Endothelial cell of hepatic sinusoid (primary cell): Measurements from ENCODE around the gene CERKL.

Experiments used
- in situ Hi-C: cut with HindIII; loops from 2 replicates; pipeline ENCODE4 v1.10.0; 2017; ENCODE audit warnings: low sequenced_read_pairs

Gene CERKL

DNA sequence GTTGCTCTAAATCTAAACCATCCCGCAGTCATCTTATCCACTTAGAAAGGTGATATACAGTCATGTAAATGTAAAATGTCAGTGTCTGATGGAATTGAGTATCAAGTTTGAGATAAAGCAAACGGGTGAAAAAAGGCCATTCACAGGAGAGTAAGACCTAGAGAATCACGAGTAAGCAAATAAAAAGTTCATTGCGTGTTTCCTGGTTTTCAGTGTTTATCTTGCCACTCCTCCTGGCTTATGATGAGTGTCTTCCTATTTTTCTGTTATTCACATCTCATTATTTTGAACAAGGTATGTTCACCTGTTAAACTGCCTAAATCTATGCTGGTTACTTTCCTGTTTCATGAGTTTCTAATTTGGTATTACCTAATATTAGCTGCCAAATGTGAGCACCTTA is 130.9 kb downstream of the CERKL start:
- in situ Hi-C loops = no loop called here

DNA sequence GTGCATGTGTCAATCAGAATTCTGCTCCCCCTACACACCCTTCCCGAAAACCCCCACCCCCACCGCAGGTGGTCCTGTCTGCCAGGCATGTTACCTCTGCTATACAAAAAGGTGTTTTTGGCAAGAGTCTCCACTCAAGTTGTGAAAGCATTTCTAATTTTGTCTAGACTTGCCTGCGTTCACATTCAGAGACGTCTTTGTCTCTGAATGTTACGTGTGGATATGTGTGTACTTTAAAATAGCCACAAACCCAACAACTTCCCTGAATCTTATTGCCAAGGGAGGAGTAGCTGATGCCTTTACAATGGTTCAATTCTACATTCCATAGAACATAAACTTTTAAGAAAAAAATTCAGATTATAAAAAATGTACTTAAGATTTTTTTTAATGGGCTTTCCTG is 133.1 kb downstream of the CERKL start:
- in situ Hi-C loops = no loop called here

DNA sequence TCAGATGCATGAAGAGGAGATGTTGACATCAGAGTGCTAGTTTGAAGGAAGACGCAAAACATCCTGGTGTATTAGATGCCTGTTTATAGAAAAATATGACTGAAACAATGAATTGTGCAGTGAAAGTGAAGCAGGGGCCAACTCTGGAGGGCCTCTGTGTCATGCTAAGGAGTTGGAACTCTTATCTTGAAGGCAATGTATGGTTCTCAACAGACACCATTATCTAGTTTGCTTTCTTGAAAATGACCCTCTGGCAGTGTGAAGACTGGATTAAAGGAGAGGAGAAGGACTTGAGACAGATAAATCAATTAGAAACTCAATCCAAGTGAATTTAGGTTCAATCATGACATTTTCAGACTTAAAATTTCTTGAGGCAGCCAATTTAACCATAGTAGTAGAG is 136.7 kb downstream of the CERKL start:
- in situ Hi-C loops = no loop called here

DNA sequence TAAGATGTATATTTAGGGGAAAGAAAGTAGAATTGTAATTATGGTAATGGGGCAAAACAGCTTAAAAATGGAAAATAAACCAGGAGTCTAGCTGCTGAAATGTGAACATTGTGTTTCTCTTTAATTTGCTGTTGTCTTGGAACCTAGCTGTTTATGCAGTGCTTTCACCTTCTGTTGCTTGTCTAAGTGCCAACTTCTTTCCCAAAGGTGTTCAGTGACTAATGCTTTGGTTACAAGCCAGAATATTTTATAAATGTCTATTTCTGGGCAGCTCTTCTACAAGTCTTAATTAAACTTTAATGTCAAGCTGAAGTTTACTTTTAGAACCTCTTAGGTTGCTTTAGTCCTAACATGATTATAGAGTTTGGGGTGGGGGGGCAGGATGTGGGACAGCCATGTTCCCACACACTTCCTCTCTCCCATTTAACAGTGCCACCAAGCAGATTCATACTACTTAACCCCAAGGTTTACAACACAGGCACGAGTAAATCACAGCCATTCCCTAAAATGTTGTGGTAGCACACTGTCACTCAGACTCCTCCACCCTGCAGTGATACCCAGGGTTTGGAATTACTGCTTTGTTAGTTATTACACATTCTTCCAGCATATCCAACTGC is 139.1 kb downstream of the CERKL start:
- in situ Hi-C loops = no loop called here

DNA sequence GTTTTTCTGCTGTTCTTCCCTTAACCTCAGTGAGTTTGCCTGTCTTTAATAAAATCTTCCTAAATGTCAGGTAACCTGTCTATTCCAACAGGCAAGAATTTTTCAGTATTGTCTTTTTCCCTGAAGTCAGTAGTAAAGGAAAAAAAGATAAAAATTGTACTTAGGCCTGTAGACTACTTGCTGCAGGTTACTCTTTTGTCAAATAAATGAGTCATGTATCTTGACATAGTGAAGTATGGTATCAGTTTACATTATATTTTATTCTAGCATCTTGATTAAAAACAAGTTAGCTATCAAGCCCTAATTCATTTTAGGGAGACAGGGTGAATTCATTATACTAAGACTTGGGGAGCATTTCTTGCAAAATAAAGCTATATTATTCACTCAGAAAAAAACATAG is 139.9 kb downstream of the CERKL start:
- in situ Hi-C loops = no loop called here

DNA sequence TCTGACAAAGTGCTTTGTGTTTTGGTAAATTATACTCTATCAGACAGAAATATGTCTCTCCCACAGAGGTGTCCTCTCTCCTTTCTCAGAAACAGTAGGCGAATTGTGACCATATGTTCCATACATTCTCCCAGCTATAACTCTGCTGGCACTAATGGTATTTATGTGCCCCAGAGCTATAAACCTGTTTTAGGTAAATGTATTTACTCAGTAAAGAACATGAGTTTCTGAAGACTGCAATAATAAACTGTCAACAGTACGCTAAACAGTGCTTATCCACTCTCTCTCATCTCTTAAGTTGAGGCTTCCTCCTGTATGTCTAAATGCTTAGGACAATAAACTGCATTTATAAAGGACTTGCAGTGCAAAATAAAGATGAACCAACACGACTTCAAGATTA is 141.2 kb downstream of the CERKL start:
- in situ Hi-C loops = no loop called here

DNA sequence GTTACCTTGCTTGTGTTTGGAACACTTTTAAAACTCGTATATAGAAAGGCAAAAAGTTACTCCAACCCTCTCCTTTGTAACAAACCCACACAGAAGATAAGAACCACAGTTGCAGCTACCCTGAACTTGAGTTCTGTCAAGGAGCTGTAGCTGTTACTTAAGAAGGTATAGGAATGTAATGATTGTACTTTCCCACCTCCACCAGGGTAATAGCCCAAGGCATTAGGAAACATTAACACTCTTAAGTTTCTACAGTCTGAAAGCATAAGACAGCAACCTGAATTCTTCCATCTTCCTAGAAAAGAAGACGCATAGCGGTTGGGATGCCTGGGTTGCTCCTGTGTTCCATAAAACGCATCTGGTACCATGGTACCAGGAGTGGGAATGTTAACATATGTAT is 156.7 kb downstream of the CERKL start:
- in situ Hi-C loops = no loop called here

DNA sequence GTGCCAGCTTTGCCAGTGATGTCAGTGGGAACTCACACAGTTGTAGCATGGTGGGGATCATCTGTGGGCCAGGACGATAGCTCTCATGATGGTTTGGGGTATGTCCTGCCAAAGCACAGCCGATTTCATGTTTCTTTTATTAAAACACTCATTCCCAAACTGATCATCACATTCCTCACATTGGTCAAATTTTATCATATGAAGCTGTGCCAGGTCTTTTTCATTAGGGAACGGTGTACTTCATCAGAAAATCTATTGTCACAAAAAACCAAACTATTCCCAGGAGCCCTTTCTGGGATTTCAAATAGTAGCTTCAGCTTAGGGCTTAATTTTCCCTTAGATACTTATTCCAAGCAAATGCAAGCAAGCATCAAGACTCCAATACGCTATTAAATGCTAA is 157.7 kb downstream of the CERKL start:
- in situ Hi-C loops = no loop called here
